Subcutaneous adipose tissue (tissue), 4 donors: ENCODE results near the gene CHRM5. TPM values are rescaled to one million over a fixed set of nuclear protein-coding genes. Genes with fewer than 3 reads are reported as not detected.

Source experiments
- CTCF ChIP-seq: fragments of 450-650 bp; IDR thresholded peaks from one replicate; pipeline ENCODE4 v1.5.1; 2016; ENCODE audit warnings: low read depth, mild to moderate bottlenecking, control low read depth, antibody characterized with exemption, moderate library complexity
- total RNA-seq, 4 donors: library from RNA; depleted of rRNA; stranded (reverse); fragments of >200 nt; gene quantifications; one replicate each; pipeline ENCODE4 v1.1.0, GENCODE V29; 2016

The CHRM5 gene
- total RNA-seq, 4 donors from 2014 or later = not detected

- no peak for TF ChIP-seq CTCF
These were observed 87.7 kb downstream of the CHRM5 start for GRCh38 chr15:34055868-34056595.

- TF ChIP-seq CTCF = no peak
These were observed 88.6 kb downstream of the CHRM5 start for GRCh38 chr15:34056911-34057310.

GRCh38 chr15:34059476-34059875 is 91.2 kb downstream of the CHRM5 start:
- TF ChIP-seq CTCF = no peak

GRCh38 chr15:34059946-34060345 is 91.6 kb downstream of the CHRM5 start:
- TF ChIP-seq CTCF = no peak

GRCh38 chr15:34064438-34064837 is 96.1 kb downstream of the CHRM5 start:
- no peak for TF ChIP-seq CTCF

GRCh38 chr15:34065261-34065660 is 97.0 kb downstream of the CHRM5 start:
- TF ChIP-seq CTCF = no peak

GRCh38 chr15:34065941-34066340 is 97.6 kb downstream of the CHRM5 start:
- no peak for TF ChIP-seq CTCF
